Measurements from ENCODE around the gene CGGBP1.

The CGGBP1 gene

GRCh38 chr3:88061746-88062145 is 2.9 kb upstream of the CGGBP1 start:
- Histone ChIP-seq H3K9ac (ENCODE audit: low read length) (no peak overlapping the region), H3K4me1 (ENCODE audit: insufficient read depth, low read length) (peaks cover 30% of the 10 kb centered on the region), H3K27ac (ENCODE audit: low read depth, low read length) (no peak overlapping the region), H3K4me3 (ENCODE audit: low read depth in 1 of 2, low read length in 2 of 2) (peak overlapping the region in 1 of 2 donors; percentile 2), H3K27me3 (ENCODE audit: control insufficient read depth in 1 of 2, insufficient read depth in 2 of 2, low read length in 2 of 2) (no peaks in the 10 kb centered on the region), H3K9me3 (ENCODE audit: low read length) (no peaks in the 10 kb centered on the region), H3K36me3 (ENCODE audit: insufficient read depth, low read length) (no peaks in the 10 kb centered on the region)

GRCh38 chr3:88059380-88060170 is 770 bp upstream of the CGGBP1 start:
- Histone ChIP-seq H3K9me3 (ENCODE audit: low read length) (no peaks in the 10 kb centered on the region), H3K27me3 (ENCODE audit: control insufficient read depth in 1 of 2, insufficient read depth in 2 of 2, low read length in 2 of 2) (no peaks in the 10 kb centered on the region), H3K27ac (ENCODE audit: low read depth, low read length) (peak overlapping the region; percentile 97), H3K36me3 (ENCODE audit: insufficient read depth, low read length) (peaks cover 7% of the 10 kb centered on the region), H3K9ac (ENCODE audit: low read length) (peak overlapping the region; percentile 83), H3K4me3 (ENCODE audit: low read depth in 1 of 2, low read length in 2 of 2) (peak overlapping the region; percentile 56 to 90), H3K4me1 (ENCODE audit: insufficient read depth, low read length) (peaks cover 31% of the 10 kb centered on the region)

DNA sequence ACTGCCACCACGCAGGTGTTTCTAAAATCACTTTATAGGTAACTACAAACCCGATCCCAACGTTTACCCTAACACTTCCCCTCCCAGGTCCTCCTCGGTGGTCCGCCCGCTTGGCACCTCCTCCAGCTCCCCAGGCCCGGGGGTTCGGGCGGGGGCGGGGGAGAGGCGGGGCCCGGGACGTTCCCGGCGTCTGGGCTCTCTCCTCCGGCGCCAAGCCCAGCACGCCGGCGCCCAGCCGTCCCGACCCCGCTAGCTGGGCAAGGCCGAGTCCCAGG is 562 bp downstream of the CGGBP1 start:
- Histone ChIP-seq H3K4me3 (ENCODE audit: low read depth in 1 of 2, low read length in 2 of 2) (peak overlapping the region; percentile 72 to 90), H3K9ac (ENCODE audit: low read length) (peak overlapping the region; percentile 70), H3K36me3 (ENCODE audit: insufficient read depth, low read length) (peaks cover 7% of the 10 kb centered on the region), H3K27me3 (ENCODE audit: control insufficient read depth in 1 of 2, insufficient read depth in 2 of 2, low read length in 2 of 2) (no peaks in the 10 kb centered on the region), H3K27ac (ENCODE audit: low read depth, low read length) (peak overlapping the region; percentile 97), H3K4me1 (ENCODE audit: insufficient read depth, low read length) (peaks cover 31% of the 10 kb centered on the region), H3K9me3 (ENCODE audit: low read length) (no peaks in the 10 kb centered on the region)

GRCh38 chr3:88057630-88058305 is 1.0 kb downstream of the CGGBP1 start:
- Histone ChIP-seq H3K9me3 (ENCODE audit: low read length) (no peaks in the 10 kb centered on the region), H3K27ac (ENCODE audit: low read depth, low read length) (peak overlapping the region; percentile 97), H3K9ac (ENCODE audit: low read length) (peak overlapping the region; percentile 70), H3K36me3 (ENCODE audit: insufficient read depth, low read length) (peaks cover 7% of the 10 kb centered on the region), H3K27me3 (ENCODE audit: control insufficient read depth in 1 of 2, insufficient read depth in 2 of 2, low read length in 2 of 2) (no peaks in the 10 kb centered on the region), H3K4me3 (ENCODE audit: low read depth in 1 of 2, low read length in 2 of 2) (peak overlapping the region; percentile 72 to 90), H3K4me1 (ENCODE audit: insufficient read depth, low read length) (peaks cover 31% of the 10 kb centered on the region)

DNA sequence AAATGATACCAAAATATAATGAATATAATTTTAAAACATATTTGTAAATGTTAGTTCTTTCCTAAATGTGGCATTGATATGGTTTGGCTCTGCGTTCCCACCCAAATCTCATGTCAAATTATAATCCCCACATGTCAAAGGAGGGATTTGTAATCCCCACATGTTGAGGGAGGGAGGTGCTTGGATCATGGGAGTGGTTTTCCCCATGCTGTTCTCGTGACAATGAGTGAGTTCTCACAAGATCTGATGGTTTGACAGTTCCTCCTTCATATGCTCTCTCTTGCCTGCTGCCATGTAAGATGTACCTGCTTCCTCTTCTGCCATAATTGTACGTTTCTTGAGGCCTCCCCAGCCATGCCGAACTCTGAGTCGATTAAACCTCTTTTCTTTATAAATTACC is 12.0 kb downstream of the CGGBP1 start:
- H3K4me3 ChIP-seq (ENCODE audit: low read depth in 1 of 2, low read length in 2 of 2) = no peak overlapping the region
- H3K9ac ChIP-seq (ENCODE audit: low read length) = no peak overlapping the region
- no peaks in the 10 kb centered on the region for H3K4me1 ChIP-seq (ENCODE audit: insufficient read depth, low read length)
- H3K27ac ChIP-seq (ENCODE audit: low read depth, low read length) = no peak overlapping the region
- H3K27me3 ChIP-seq (ENCODE audit: control insufficient read depth in 1 of 2, insufficient read depth in 2 of 2, low read length in 2 of 2) = no peaks in the 10 kb centered on the region
- H3K9me3 ChIP-seq (ENCODE audit: low read length) = no peaks in the 10 kb centered on the region
- no peaks in the 10 kb centered on the region for H3K36me3 ChIP-seq (ENCODE audit: insufficient read depth, low read length)

DNA sequence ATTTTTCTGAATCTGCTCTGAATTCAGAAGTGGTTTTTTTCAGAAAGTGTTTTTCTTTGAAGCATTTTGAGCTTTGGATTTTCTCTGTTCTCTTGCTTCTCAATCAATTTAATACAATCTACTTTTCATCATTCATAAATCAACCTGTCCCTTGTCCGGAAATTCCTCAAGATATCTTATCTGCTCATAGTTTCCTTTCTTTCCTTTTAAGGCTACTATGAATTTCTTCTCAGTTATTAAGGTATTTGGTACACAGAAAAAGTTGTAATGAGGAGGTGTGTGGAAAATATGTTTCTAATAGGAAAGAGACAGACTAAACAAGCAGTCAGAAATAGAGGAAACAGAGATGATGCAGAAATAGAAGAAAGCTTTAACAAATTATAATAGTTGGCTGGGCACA is 14.4 kb downstream of the CGGBP1 start:
- no peak overlapping the region for H3K9ac ChIP-seq (ENCODE audit: low read length)
- no peaks in the 10 kb centered on the region for H3K27me3 ChIP-seq (ENCODE audit: control insufficient read depth in 1 of 2, insufficient read depth in 2 of 2, low read length in 2 of 2)
- no peaks in the 10 kb centered on the region for H3K36me3 ChIP-seq (ENCODE audit: insufficient read depth, low read length)
- H3K4me1 ChIP-seq (ENCODE audit: insufficient read depth, low read length) = no peaks in the 10 kb centered on the region
- H3K27ac ChIP-seq (ENCODE audit: low read depth, low read length) = no peak overlapping the region
- no peak overlapping the region for H3K4me3 ChIP-seq (ENCODE audit: low read depth in 1 of 2, low read length in 2 of 2)
- no peaks in the 10 kb centered on the region for H3K9me3 ChIP-seq (ENCODE audit: low read length)

- no peaks in the 10 kb centered on the region for H3K4me1 ChIP-seq (ENCODE audit: insufficient read depth, low read length)
- H3K36me3 ChIP-seq (ENCODE audit: insufficient read depth, low read length) = no peaks in the 10 kb centered on the region
- H3K9me3 ChIP-seq (ENCODE audit: low read length) = no peaks in the 10 kb centered on the region
- H3K27me3 ChIP-seq (ENCODE audit: control insufficient read depth in 1 of 2, insufficient read depth in 2 of 2, low read length in 2 of 2) = no peaks in the 10 kb centered on the region
- H3K27ac ChIP-seq (ENCODE audit: low read depth, low read length) = no peak overlapping the region
- no peak overlapping the region for H3K9ac ChIP-seq (ENCODE audit: low read length)
- no peak overlapping the region for H3K4me3 ChIP-seq (ENCODE audit: low read depth in 1 of 2, low read length in 2 of 2)
Measured at GRCh38 chr3:88041005-88041404, 17.8 kb downstream of the CGGBP1 start.

GRCh38 chr3:88040529-88040928 is 18.3 kb downstream of the CGGBP1 start:
- H3K27ac ChIP-seq (ENCODE audit: low read depth, low read length) = no peak overlapping the region
- H3K9ac ChIP-seq (ENCODE audit: low read length) = no peak overlapping the region
- H3K4me3 ChIP-seq (ENCODE audit: low read depth in 1 of 2, low read length in 2 of 2) = no peak overlapping the region
- no peaks in the 10 kb centered on the region for H3K27me3 ChIP-seq (ENCODE audit: control insufficient read depth in 1 of 2, insufficient read depth in 2 of 2, low read length in 2 of 2)
- no peaks in the 10 kb centered on the region for H3K4me1 ChIP-seq (ENCODE audit: insufficient read depth, low read length)
- no peaks in the 10 kb centered on the region for H3K9me3 ChIP-seq (ENCODE audit: low read length)
- no peaks in the 10 kb centered on the region for H3K36me3 ChIP-seq (ENCODE audit: insufficient read depth, low read length)

- no peaks in the 10 kb centered on the region for H3K9me3 ChIP-seq (ENCODE audit: low read length)
- no peaks in the 10 kb centered on the region for H3K4me1 ChIP-seq (ENCODE audit: insufficient read depth, low read length)
- H3K27ac ChIP-seq (ENCODE audit: low read depth, low read length) = no peak overlapping the region
- H3K4me3 ChIP-seq (ENCODE audit: low read depth in 1 of 2, low read length in 2 of 2) = no peak overlapping the region
- H3K36me3 ChIP-seq (ENCODE audit: insufficient read depth, low read length) = no peaks in the 10 kb centered on the region
- H3K27me3 ChIP-seq (ENCODE audit: control insufficient read depth in 1 of 2, insufficient read depth in 2 of 2, low read length in 2 of 2) = no peaks in the 10 kb centered on the region
- no peak overlapping the region for H3K9ac ChIP-seq (ENCODE audit: low read length)
Measured at GRCh38 chr3:88038566-88038965, 20.2 kb downstream of the CGGBP1 start.

- H3K36me3 ChIP-seq (ENCODE audit: insufficient read depth, low read length) = no peaks in the 10 kb centered on the region
Measured at GRCh38 chr3:88036221-88036620, 22.6 kb downstream of the CGGBP1 start.

GRCh38 chr3:88034491-88035275 is 24.1 kb downstream of the CGGBP1 start:
- Histone ChIP-seq H3K36me3 (ENCODE audit: insufficient read depth, low read length) (no peaks in the 10 kb centered on the region), H3K9ac (ENCODE audit: low read length) (no peak overlapping the region), H3K9me3 (ENCODE audit: low read length) (no peaks in the 10 kb centered on the region), H3K4me1 (ENCODE audit: insufficient read depth, low read length) (peaks cover 5% of the 10 kb centered on the region), H3K27me3 (ENCODE audit: control insufficient read depth in 1 of 2, insufficient read depth in 2 of 2, low read length in 2 of 2) (no peaks in the 10 kb centered on the region), H3K27ac (ENCODE audit: low read depth, low read length) (no peak overlapping the region), H3K4me3 (ENCODE audit: low read depth in 1 of 2, low read length in 2 of 2) (no peak overlapping the region)

More at GRCh38 chr3:88036221-88036620, 22.6 kb downstream of the CGGBP1 start:
- Histone ChIP-seq H3K4me3 (ENCODE audit: low read depth in 1 of 2, low read length in 2 of 2) (no peak overlapping the region), H3K27me3 (ENCODE audit: control insufficient read depth in 1 of 2, insufficient read depth in 2 of 2, low read length in 2 of 2) (no peaks in the 10 kb centered on the region), H3K27ac (ENCODE audit: low read depth, low read length) (no peak overlapping the region), H3K9ac (ENCODE audit: low read length) (no peak overlapping the region), H3K4me1 (ENCODE audit: insufficient read depth, low read length) (peaks cover 3% of the 10 kb centered on the region), H3K9me3 (ENCODE audit: low read length) (no peaks in the 10 kb centered on the region)

Measured in muscle layer of colon (tissue), 2 donors.